ENCODE measurements around the gene CLDN1.

CLDN1 gene, protein sequence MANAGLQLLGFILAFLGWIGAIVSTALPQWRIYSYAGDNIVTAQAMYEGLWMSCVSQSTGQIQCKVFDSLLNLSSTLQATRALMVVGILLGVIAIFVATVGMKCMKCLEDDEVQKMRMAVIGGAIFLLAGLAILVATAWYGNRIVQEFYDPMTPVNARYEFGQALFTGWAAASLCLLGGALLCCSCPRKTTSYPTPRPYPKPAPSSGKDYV

DNA sequence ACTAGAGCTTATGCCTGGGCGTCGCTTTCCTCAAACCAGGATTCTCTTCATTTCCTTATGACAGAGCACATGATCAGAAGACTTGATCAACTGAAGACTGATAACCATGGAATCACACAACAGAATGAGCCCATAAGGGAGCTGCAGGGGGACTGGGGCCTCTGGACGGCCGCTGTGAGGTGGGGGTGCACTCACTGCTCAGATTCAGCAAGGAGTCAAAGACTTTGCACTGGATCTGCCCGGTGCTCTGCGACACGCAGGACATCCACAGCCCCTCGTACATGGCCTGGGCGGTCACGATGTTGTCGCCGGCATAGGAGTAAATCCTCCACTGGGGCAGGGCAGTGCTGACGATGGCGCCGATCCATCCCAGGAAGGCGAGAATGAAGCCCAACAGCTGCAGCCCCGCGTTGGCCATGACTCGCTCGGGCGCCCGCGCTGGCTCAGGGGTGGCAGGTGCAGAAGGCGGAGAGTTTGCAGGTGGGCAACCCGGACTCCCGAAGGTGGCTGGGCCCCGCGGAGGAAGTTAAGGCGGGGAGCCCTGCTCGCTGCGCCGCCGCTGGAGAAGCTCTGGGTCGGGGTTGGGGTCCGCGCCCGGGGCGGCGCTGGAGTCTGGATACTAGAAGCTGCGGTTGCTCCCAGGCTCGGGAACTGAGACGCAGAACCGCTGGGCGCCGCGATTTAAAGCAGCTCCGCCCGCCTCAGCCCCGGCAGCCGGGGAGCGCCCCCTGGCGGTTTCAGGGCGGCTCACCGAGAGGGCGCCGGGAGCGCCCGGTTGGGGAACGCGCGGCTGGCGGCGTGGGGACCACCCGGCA lies at the start of gene CLDN1:
TSS of gene CLDN1 (minus strand) at position 658 of the 815 bp plus-strand sequence. CDS start at position 418, 240 bp downstream.
- no peaks in the 10 kb centered on the region for H3K27me3 ChIP-seq (replicated peaks; ENCODE audit: insufficient read depth, low read length)
- H3K9ac ChIP-seq (ENCODE audit: low read length) = no peak within 1 kb of the TSS
- TF ChIP-seq EZH2 (optimal IDR thresholded peaks at IDR 0.05; ENCODE audit: low read depth, low read length) = no peak
- TF ChIP-seq, protein P1, sequence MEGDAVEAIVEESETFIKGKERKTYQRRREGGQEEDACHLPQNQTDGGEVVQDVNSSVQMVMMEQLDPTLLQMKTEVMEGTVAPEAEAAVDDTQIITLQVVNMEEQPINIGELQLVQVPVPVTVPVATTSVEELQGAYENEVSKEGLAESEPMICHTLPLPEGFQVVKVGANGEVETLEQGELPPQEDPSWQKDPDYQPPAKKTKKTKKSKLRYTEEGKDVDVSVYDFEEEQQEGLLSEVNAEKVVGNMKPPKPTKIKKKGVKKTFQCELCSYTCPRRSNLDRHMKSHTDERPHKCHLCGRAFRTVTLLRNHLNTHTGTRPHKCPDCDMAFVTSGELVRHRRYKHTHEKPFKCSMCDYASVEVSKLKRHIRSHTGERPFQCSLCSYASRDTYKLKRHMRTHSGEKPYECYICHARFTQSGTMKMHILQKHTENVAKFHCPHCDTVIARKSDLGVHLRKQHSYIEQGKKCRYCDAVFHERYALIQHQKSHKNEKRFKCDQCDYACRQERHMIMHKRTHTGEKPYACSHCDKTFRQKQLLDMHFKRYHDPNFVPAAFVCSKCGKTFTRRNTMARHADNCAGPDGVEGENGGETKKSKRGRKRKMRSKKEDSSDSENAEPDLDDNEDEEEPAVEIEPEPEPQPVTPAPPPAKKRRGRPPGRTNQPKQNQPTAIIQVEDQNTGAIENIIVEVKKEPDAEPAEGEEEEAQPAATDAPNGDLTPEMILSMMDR (IDR thresholded peaks at IDR 0.05; ENCODE audit: low read length) = peak; percentile 91
- no peaks in the 10 kb centered on the region for H3F3A ChIP-seq (ENCODE audit: insufficient read depth, low read length)
- peak within 1 kb of the TSS; percentile 68 for H2AFZ ChIP-seq (ENCODE audit: low read length)
- peak; percentile 70 for DNase-seq
- no peaks in the 10 kb centered on the region for H3K9me2 ChIP-seq (replicated peaks; ENCODE audit: insufficient read depth, low read length)
- H3K36me3 ChIP-seq (replicated peaks; ENCODE audit: insufficient read depth, low read length) = no peaks in the 10 kb centered on the region
- H3K79me2 ChIP-seq (ENCODE audit: low read length) = no peaks in the 10 kb centered on the region
- no peaks in the 10 kb centered on the region for H3K9me3 ChIP-seq (replicated peaks; ENCODE audit: insufficient read depth, low read length)
- H3K4me2 ChIP-seq (ENCODE audit: low read depth, low read length) = peak within 1 kb of the TSS; percentile 68
- no peaks in the 10 kb centered on the region for H4K20me1 ChIP-seq (ENCODE audit: insufficient read depth, low read length)
- no peak within 1 kb of the TSS for H3K27ac ChIP-seq (ENCODE audit: low read length)
- no peaks in the 10 kb centered on the region for H3K4me1 ChIP-seq (ENCODE audit: low read length)
- H3K4me3 ChIP-seq (ENCODE audit: low read length) = peak within 1 kb of the TSS; percentile 59

DNA sequence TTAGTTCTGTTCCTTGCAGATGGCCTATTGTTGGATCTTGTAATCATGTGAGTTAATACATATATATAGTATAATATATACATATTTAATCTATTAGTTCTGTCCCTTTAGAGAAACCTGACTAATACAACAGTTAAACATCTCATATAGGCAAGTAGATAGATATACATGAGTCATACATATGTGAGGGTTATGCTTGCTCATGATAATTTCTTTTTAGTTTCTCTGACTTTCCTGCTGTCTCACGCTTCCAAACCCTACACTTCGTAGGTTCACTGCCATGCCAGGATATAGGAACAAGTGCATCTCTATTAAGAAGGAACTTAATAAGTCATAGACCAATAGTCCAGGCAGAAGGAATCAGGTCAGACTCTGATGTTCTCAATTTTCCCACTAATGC lies 48.9 kb upstream of the CLDN1 start:
- Histone ChIP-seq H3K79me2 (ENCODE audit: low read length) (no peaks in the 10 kb centered on the region), H3K9me3 (replicated peaks; ENCODE audit: insufficient read depth, low read length) (no peaks in the 10 kb centered on the region), H2AFZ (ENCODE audit: low read length) (no peak overlapping the region), H4K20me1 (ENCODE audit: insufficient read depth, low read length) (no peaks in the 10 kb centered on the region), H3K4me2 (ENCODE audit: low read depth, low read length) (no peak overlapping the region), H3K36me3 (replicated peaks; ENCODE audit: insufficient read depth, low read length) (no peaks in the 10 kb centered on the region), H3K9me2 (replicated peaks; ENCODE audit: insufficient read depth, low read length) (no peaks in the 10 kb centered on the region), H3F3A (ENCODE audit: insufficient read depth, low read length) (no peaks in the 10 kb centered on the region), H3K27ac (ENCODE audit: low read length) (no peak overlapping the region), H3K9ac (ENCODE audit: low read length) (no peak overlapping the region), H3K4me3 (ENCODE audit: low read length) (no peak overlapping the region), H3K4me1 (ENCODE audit: low read length) (no peaks in the 10 kb centered on the region), H3K27me3 (replicated peaks; ENCODE audit: insufficient read depth, low read length) (no peaks in the 10 kb centered on the region)
- no peak for DNase-seq
- TF ChIP-seq, protein P1 (IDR thresholded peaks at IDR 0.05; ENCODE audit: low read length) = no peak
- no peak for TF ChIP-seq EZH2phosphoT487 (IDR thresholded peaks at IDR 0.05; ENCODE audit: low read length)
- no peak for TF ChIP-seq EZH2 (optimal IDR thresholded peaks at IDR 0.05; ENCODE audit: low read depth, low read length)

DNA sequence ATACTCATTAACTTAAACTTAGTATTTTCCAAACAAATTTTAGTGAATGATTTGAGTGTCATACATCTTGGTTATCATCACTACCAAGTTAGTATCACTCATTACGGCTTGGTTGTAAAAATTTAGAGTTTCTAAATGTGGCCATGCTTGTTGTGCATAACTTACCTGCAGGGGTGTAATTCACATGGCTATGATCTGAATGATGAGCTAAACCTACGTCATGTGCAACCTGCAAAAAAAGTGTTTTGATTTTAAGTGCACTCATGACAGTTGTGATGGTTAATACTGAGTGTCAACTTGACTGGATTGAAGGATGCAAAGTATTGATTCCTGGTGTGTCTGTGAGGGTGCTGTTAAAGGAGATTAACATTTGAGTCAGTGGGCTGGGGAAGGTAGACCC lies 48.1 kb upstream of the CLDN1 start:
- no peak overlapping the region for H3K4me2 ChIP-seq (ENCODE audit: low read depth, low read length)
- H3K79me2 ChIP-seq (ENCODE audit: low read length) = no peaks in the 10 kb centered on the region
- H4K20me1 ChIP-seq (ENCODE audit: insufficient read depth, low read length) = no peaks in the 10 kb centered on the region
- DNase-seq = no peak
- no peaks in the 10 kb centered on the region for H3K4me1 ChIP-seq (ENCODE audit: low read length)
- no peak overlapping the region for H2AFZ ChIP-seq (ENCODE audit: low read length)
- H3K9ac ChIP-seq (ENCODE audit: low read length) = no peak overlapping the region
- H3K27me3 ChIP-seq (replicated peaks; ENCODE audit: insufficient read depth, low read length) = no peaks in the 10 kb centered on the region
- TF ChIP-seq, protein P1 (IDR thresholded peaks at IDR 0.05; ENCODE audit: low read length) = no peak
- TF ChIP-seq EZH2phosphoT487 (IDR thresholded peaks at IDR 0.05; ENCODE audit: low read length) (no peak), EZH2 (optimal IDR thresholded peaks at IDR 0.05; ENCODE audit: low read depth, low read length) (no peak)
- H3F3A ChIP-seq (ENCODE audit: insufficient read depth, low read length) = no peaks in the 10 kb centered on the region
- no peaks in the 10 kb centered on the region for H3K9me2 ChIP-seq (replicated peaks; ENCODE audit: insufficient read depth, low read length)
- no peaks in the 10 kb centered on the region for H3K36me3 ChIP-seq (replicated peaks; ENCODE audit: insufficient read depth, low read length)
- H3K4me3 ChIP-seq (ENCODE audit: low read length) = no peak overlapping the region
- H3K9me3 ChIP-seq (replicated peaks; ENCODE audit: insufficient read depth, low read length) = no peaks in the 10 kb centered on the region
- H3K27ac ChIP-seq (ENCODE audit: low read length) = no peak overlapping the region

All from MM.1S (cell line).